T-helper 1 cell treated with Interleukin-12 subunit alpha and Interleukin-12 subunit beta and Interleukin-4 antibody, amounts not matched to agents 30 μg/mL and 1 μg/mL, for 36 hours (primary cell): ENCODE results near the gene R3HDM4.

Experiments used
- H3K27ac Mint-ChIP-seq: one replicate; pipeline ENCODE4 v1.8.0; 2021; ENCODE audit warnings: mild to moderate bottlenecking, mixed read lengths
- H3K27me3 Mint-ChIP-seq: one replicate; pipeline ENCODE4 v1.8.0; 2021; ENCODE audit warnings: low read depth, mixed read lengths
- H3K36me3 Mint-ChIP-seq: one replicate; pipeline ENCODE4 v1.8.0; 2021; ENCODE audit warnings: low read depth, mixed read lengths
- H3K4me1 Mint-ChIP-seq: one replicate; pipeline ENCODE4 v1.8.0; 2021; ENCODE audit warnings: low read depth, mixed read lengths
- H3K4me3 Mint-ChIP-seq: one replicate; pipeline ENCODE4 v1.8.0; 2021; ENCODE audit warnings: mild to moderate bottlenecking, moderate library complexity, mixed read lengths
- H3K9me3 Mint-ChIP-seq: one replicate; pipeline ENCODE4 v1.8.0; 2021; ENCODE audit warnings: mixed read lengths

Gene R3HDM4

GRCh38 chr19:916645-917322 is 3.8 kb upstream of the R3HDM4 start:
- H3K4me1 Mint-ChIP-seq, result peaks cover 12% of the 10 kb centered on the region
- no peak overlapping the region for H3K4me3 Mint-ChIP-seq
- H3K36me3 Mint-ChIP-seq, result no peaks in the 10 kb centered on the region
- H3K27ac Mint-ChIP-seq, result no peak overlapping the region
- H3K27me3 Mint-ChIP-seq, result peaks cover under 1% of the 10 kb centered on the region
- no peaks in the 10 kb centered on the region for H3K9me3 Mint-ChIP-seq

DNA sequence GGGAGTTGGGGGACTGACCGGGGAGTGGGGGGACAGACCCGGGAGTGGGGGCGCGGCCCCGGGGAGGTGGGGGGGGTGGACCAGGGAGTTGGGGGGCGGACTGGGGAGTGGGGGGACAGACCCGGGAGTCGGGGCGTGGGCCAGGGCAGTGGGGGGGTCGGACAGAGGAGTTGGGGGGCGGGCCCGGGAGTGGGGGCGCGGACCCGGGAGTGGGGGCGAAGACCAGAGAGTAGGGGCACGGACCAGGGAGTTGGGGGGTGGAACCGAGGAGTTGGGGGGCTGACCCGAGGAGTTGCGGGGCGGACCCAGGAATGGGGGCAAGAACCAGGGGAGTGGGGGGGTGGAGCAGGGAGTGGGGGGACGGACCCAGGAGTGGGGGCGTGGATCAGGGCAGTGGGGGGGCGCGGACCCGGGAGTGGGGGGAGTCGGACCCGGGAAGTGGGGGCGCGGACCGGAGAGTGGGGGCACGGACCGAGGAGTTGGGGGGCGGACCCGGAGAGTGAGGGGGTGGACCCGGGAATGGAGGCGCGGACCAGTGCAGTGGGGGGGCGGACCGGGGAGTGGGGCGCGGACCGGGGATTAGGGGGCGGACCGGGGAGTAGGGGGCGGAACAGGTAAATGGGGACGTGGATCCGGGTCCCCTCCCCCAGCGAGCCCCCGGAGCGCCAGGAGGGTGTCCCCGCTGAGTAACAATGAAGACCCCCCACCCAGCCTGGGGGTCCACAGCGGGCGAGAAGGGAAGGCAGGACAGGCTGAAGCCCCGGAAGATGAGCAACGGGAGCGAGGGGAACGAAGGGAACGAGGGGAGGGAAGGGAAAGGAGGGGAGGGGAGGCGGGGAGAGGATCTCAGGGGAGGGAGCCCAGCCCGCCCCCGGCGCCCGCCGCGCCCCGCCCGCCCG is 589 bp downstream of the R3HDM4 start:
- Mint-ChIP-seq H3K36me3 (peaks cover 11% of the 10 kb centered on the region), H3K9me3 (no peaks in the 10 kb centered on the region), H3K4me3 (peak overlapping the region; percentile 79), H3K27me3 (no peaks in the 10 kb centered on the region), H3K4me1 (peaks cover 25% of the 10 kb centered on the region), H3K27ac (peak overlapping the region; percentile 82)

GRCh38 chr19:911197-912033 is 1.6 kb downstream of the R3HDM4 start:
- no peaks in the 10 kb centered on the region for H3K27me3 Mint-ChIP-seq
- H3K9me3 Mint-ChIP-seq, result no peaks in the 10 kb centered on the region
- peak overlapping the region; percentile 78 for H3K4me3 Mint-ChIP-seq
- peaks cover 11% of the 10 kb centered on the region for H3K36me3 Mint-ChIP-seq
- peaks cover 30% of the 10 kb centered on the region for H3K4me1 Mint-ChIP-seq
- H3K27ac Mint-ChIP-seq, result peak overlapping the region; percentile 85

DNA sequence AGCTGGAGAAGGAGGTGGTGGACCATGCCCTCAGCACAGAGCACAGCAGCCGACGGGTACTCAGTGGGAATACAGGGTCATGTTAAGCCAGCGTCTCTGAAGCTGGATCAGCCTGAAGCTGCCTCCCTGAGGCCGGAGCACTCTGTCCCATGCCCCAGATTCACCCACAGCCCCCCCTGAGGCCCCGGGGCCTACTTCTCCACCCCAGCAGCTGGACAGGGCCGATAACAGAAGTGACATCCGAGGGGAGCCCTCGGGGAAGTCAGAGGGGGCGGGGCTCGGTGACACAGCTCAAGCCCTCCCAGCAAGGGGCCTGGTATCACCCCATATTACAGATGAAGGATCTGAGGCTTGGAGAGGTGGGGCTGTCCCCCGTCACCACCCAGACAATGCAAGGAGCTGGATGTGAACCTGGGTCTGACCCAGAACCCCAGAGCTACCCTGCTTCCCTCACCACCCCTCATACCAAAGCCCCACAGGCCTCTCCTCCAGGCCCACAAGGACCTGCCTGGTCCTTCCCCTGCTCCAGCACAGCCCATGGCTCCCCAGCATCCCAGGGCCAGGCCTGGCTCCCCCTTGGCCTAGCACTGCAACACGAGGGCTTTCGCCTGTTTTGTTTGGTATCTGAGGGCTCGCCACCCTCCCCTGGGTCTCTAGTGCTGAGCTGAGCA is 5.7 kb downstream of the R3HDM4 start:
- Mint-ChIP-seq H3K9me3 (no peaks in the 10 kb centered on the region), H3K27ac (peak overlapping the region; percentile 85), H3K36me3 (peaks cover 18% of the 10 kb centered on the region), H3K4me3 (peak overlapping the region; percentile 34), H3K4me1 (peaks cover 35% of the 10 kb centered on the region), H3K27me3 (no peaks in the 10 kb centered on the region)

DNA sequence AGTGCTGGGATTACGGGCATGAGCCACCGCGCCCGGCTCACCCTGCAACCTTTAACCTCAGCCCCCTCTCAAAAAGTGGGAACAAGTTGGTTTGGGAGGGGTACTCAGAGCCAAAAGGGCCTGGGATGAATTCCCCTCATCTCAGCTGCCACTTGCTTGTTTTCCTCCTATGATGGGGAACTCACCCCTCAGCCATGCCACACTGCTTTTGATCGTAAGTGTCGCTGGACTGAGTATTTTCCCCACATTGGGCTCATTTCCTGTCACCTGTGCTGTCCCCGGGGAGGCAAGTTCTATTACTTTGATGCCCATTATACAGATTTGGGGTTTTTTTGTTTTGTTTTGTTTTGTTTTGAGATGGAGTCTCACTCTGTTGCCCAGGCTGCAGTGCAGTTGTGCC is 6.5 kb downstream of the R3HDM4 start:
- Mint-ChIP-seq H3K27ac (peak overlapping the region; percentile 85), H3K27me3 (no peaks in the 10 kb centered on the region), H3K36me3 (peaks cover 18% of the 10 kb centered on the region), H3K4me1 (peaks cover 35% of the 10 kb centered on the region), H3K4me3 (no peak overlapping the region), H3K9me3 (no peaks in the 10 kb centered on the region)

DNA sequence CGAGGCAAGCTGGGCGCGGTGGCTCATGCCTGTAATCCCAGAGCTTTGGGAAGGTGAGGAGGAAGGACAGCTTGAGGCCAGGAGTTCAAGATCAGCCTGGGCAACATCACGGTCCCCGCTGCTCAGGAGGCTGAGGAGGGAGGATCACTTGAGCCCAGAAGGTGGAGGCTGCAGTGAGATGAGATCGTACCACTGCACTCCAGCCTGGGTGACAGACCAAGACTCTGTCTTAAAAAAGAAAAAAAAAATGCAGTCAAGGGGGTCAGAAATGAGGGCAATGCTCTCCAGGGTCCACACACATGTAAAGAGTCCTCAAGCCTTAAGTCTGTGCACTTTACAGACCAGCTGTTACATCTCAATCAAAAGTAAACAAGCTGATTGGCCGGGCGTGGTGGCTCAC is 8.5 kb downstream of the R3HDM4 start:
- no peaks in the 10 kb centered on the region for H3K27me3 Mint-ChIP-seq
- peaks cover 28% of the 10 kb centered on the region for H3K4me1 Mint-ChIP-seq
- no peak overlapping the region for H3K4me3 Mint-ChIP-seq
- no peaks in the 10 kb centered on the region for H3K9me3 Mint-ChIP-seq
- H3K27ac Mint-ChIP-seq, result no peak overlapping the region
- peaks cover 17% of the 10 kb centered on the region for H3K36me3 Mint-ChIP-seq

DNA sequence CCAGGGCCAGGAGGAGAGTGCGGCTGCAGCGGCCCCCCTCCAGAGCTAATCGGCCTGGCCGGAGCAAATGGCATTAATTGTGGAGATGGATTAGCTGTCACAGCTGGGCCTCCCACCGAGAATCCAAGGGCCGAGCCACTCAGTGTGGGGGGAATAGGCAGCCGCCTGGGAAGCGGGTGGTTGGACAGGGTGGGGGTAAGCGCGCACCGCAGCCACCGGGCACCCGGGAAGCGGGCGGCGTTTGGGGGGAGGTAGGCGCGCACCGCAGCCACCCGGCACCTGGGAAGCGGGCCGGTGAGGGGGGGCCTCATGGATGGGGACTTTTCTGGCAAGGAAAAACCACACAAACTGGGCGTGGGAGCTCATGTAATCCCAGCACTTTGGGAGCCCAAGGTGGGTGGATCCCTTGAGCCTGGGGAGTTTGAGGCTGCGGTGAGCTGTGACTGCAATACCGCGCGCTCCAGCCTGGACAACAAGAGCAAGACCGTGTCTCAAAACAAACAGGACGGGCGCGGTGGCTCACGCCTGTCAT is 9.7 kb downstream of the R3HDM4 start:
- Mint-ChIP-seq H3K4me1 (peaks cover 19% of the 10 kb centered on the region), H3K27me3 (no peaks in the 10 kb centered on the region), H3K27ac (no peak overlapping the region), H3K9me3 (no peaks in the 10 kb centered on the region), H3K36me3 (peaks cover 10% of the 10 kb centered on the region), H3K4me3 (no peak overlapping the region)

- peaks cover 16% of the 10 kb centered on the region for H3K4me1 Mint-ChIP-seq
- no peak overlapping the region for H3K4me3 Mint-ChIP-seq
- no peaks in the 10 kb centered on the region for H3K27me3 Mint-ChIP-seq
- peaks cover 10% of the 10 kb centered on the region for H3K36me3 Mint-ChIP-seq
- H3K27ac Mint-ChIP-seq, result no peak overlapping the region
- no peaks in the 10 kb centered on the region for H3K9me3 Mint-ChIP-seq
Observed at GRCh38 chr19:902446-903226, 10.4 kb downstream of the R3HDM4 start.

DNA sequence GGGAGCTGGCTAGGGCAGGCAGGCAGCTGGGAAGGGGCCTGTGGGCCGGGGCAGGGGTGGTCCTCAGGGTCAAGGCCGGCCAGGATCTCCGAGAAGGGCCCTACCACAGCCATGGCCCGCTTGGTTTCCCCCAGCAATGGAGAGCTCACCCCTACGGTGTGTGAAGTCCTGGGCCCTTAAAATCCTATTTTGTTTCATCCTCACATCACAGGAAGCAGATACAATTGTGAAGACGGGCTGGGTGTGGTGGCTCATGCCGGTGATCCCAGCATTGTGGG is 11.0 kb downstream of the R3HDM4 start:
- no peak overlapping the region for H3K27ac Mint-ChIP-seq
- peaks cover 10% of the 10 kb centered on the region for H3K36me3 Mint-ChIP-seq
- no peaks in the 10 kb centered on the region for H3K27me3 Mint-ChIP-seq
- H3K4me3 Mint-ChIP-seq, result no peak overlapping the region
- no peaks in the 10 kb centered on the region for H3K9me3 Mint-ChIP-seq
- peaks cover 16% of the 10 kb centered on the region for H3K4me1 Mint-ChIP-seq

GRCh38 chr19:901216-902092 is 11.6 kb downstream of the R3HDM4 start:
- Mint-ChIP-seq H3K27ac (no peak overlapping the region), H3K4me3 (no peak overlapping the region), H3K9me3 (no peaks in the 10 kb centered on the region), H3K27me3 (no peaks in the 10 kb centered on the region), H3K4me1 (peaks cover 12% of the 10 kb centered on the region), H3K36me3 (peaks cover 10% of the 10 kb centered on the region)

DNA sequence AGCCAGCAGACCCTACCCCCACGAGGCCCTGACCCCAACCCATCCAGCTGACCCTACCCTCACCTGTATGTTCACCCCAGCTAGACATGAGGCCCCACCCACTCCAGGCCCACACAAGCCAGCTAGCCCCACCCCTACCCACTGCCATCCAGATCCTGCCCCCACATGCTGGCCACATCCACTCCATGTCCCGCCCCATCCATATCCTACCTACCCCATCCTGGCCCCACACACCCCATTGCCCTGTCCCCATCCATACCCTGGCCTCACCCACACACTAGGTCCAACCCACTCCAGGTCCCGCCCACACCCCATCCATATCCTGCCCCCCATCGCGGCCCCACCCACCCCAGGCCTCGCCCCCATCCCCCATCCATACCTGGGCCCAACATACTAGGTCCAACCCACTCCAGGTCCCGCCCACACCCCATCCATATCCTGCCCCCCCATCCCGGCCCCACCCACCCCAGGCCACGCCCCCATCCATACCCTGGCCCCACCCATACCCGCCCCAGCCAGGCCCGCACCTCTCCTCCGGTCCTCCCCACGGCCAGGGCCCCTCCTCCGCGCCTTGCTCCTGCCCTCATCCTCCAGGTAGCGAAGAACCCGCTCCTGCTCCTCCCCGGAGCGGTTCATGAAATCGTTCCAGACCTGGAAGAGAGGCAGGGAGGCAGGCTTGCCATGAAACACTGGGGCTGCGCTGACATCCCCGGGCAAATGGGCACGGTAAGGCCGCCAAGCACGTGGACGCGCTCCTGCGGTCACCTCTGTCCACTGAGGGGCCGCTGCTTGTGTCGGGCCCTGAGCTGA is 12.5 kb downstream of the R3HDM4 start:
- Mint-ChIP-seq H3K4me1 (peaks cover 11% of the 10 kb centered on the region), H3K27me3 (no peaks in the 10 kb centered on the region), H3K9me3 (no peaks in the 10 kb centered on the region), H3K36me3 (peaks cover 13% of the 10 kb centered on the region), H3K4me3 (no peak overlapping the region), H3K27ac (peak overlapping the region; percentile 26)

GRCh38 chr19:900043-900301 is 13.0 kb downstream of the R3HDM4 start:
- Mint-ChIP-seq H3K4me3 (no peak overlapping the region), H3K27me3 (no peaks in the 10 kb centered on the region), H3K4me1 (peaks cover 11% of the 10 kb centered on the region), H3K9me3 (no peaks in the 10 kb centered on the region), H3K36me3 (peaks cover 13% of the 10 kb centered on the region), H3K27ac (no peak overlapping the region)
